ENCODE results near the gene SMYD3.

SMYD3 gene

GRCh38 chr1:246476771-246477170, 30.3 kb downstream of the SMYD3 start:
- no peak overlapping the region for H3K4me3 ChIP-seq (ENCODE audit: low read depth, low read length)
- H3K36me3 ChIP-seq = no peaks in the 10 kb centered on the region
- DNase-seq = no peak
- no peaks in the 10 kb centered on the region for H3K4me1 ChIP-seq
- no peaks in the 10 kb centered on the region for H3K9me3 ChIP-seq
- no peaks in the 10 kb centered on the region for H3K27me3 ChIP-seq
- no peak for TF ChIP-seq CTCF (IDR thresholded peaks at IDR 0.05; ENCODE audit: low read depth, low read length)

DNA sequence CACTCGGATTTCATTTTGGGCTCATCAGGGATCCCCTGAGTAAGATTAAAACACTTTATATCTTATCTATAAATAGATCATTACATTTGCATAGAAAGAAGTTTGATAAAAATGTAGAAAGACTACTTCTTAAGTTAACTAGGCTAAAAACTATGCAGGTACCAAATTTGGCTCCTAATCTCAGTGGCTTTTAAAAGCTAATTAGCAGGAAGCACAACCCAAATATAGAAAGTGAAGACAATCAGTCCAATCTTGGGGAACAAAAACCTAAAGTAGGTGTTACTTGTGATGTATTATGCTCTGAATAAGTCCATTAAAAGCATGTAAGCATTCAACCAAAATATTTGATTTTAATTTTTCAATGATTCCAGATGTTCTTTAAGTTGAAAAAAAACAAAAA, 35.4 kb downstream of the SMYD3 start:
- Histone ChIP-seq H3K4me1 (no peaks in the 10 kb centered on the region), H3K4me3 (ENCODE audit: low read depth, low read length) (no peak overlapping the region), H3K27me3 (no peaks in the 10 kb centered on the region), H3K9me3 (no peaks in the 10 kb centered on the region), H3K36me3 (no peaks in the 10 kb centered on the region)
- TF ChIP-seq CTCF (IDR thresholded peaks at IDR 0.05; ENCODE audit: low read depth, low read length) = no peak
- DNase-seq = no peak

DNA sequence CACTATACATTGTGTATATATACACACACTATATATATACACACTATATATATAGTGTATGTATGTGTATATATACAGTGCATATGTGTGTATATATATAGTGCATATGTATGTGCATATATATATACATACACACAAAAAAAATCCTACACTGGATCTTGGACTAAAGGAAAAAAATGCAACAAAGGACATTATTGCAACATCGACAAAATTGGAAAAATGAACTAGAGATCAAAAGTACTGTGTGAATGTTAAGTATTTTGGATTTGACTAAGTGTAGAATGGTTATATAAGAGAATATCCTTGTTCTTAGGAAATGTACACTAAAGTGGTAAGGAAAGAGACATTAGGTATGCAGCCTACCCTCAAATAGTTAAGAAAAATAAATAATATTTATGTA, 36.5 kb downstream of the SMYD3 start:
- no peak for TF ChIP-seq CTCF (IDR thresholded peaks at IDR 0.05; ENCODE audit: low read depth, low read length)
- H3K4me3 ChIP-seq (ENCODE audit: low read depth, low read length) = no peak overlapping the region
- no peaks in the 10 kb centered on the region for H3K27me3 ChIP-seq
- no peak for DNase-seq
- H3K4me1 ChIP-seq = no peaks in the 10 kb centered on the region
- no peaks in the 10 kb centered on the region for H3K36me3 ChIP-seq
- no peaks in the 10 kb centered on the region for H3K9me3 ChIP-seq

GRCh38 chr1:246462986-246463385, 44.1 kb downstream of the SMYD3 start:
- DNase-seq = no peak
- H3K9me3 ChIP-seq = no peaks in the 10 kb centered on the region
- H3K27me3 ChIP-seq = no peaks in the 10 kb centered on the region
- H3K4me1 ChIP-seq = no peaks in the 10 kb centered on the region
- H3K4me3 ChIP-seq (ENCODE audit: low read depth, low read length) = no peak overlapping the region
- no peaks in the 10 kb centered on the region for H3K36me3 ChIP-seq
- no peak for TF ChIP-seq CTCF (IDR thresholded peaks at IDR 0.05; ENCODE audit: low read depth, low read length)

GRCh38 chr1:246460406-246460805, 46.7 kb downstream of the SMYD3 start:
- TF ChIP-seq CTCF (IDR thresholded peaks at IDR 0.05; ENCODE audit: low read depth, low read length) = no peak
- H3K4me3 ChIP-seq (ENCODE audit: low read depth, low read length) = no peak overlapping the region
- H3K4me1 ChIP-seq = no peaks in the 10 kb centered on the region; the same call in 1 of the 2 replicates
- H3K9me3 ChIP-seq = no peaks in the 10 kb centered on the region
- DNase-seq = no peak
- H3K36me3 ChIP-seq = no peaks in the 10 kb centered on the region
- H3K27me3 ChIP-seq = no peaks in the 10 kb centered on the region

- H3K9me3 ChIP-seq = no peaks in the 10 kb centered on the region
- TF ChIP-seq CTCF (IDR thresholded peaks at IDR 0.05; ENCODE audit: low read depth, low read length) = no peak
- no peaks in the 10 kb centered on the region for H3K27me3 ChIP-seq
- no peaks in the 10 kb centered on the region; the same call in 1 of the 2 replicates for H3K4me1 ChIP-seq
- no peak for DNase-seq
- H3K4me3 ChIP-seq (ENCODE audit: low read depth, low read length) = no peak overlapping the region
- no peaks in the 10 kb centered on the region for H3K36me3 ChIP-seq
Measured at GRCh38 chr1:246459221-246459620, 47.9 kb downstream of the SMYD3 start.
